ENCODE measurements around the gene SMYD3. TPM values are rescaled to one million over a fixed set of nuclear protein-coding genes. Genes with fewer than 3 reads are reported as not detected.

The SMYD3 gene
- total RNA-seq, 4 donors from 2014 or later: 12.0 to 15.0 (median 13.2) TPM

GRCh38 chr1:246258250-246258649 lies 248.8 kb downstream of the SMYD3 start:
- no peaks in the 10 kb centered on the region for H3K4me1 ChIP-seq
- DNase-seq (ENCODE audit: extremely low spot score): no peak
- no peaks in the 10 kb centered on the region for H3K27me3 ChIP-seq
- H3K27ac ChIP-seq (replicated peaks in 1 of 4): no peak overlapping the region
- whole genome bisulfite sequencing: 93% methylated on average over 3 of the region's 4 CpGs
- no peak overlapping the region for H3K4me3 ChIP-seq
- intact Hi-C loops (cut with DNase I): no loop called here
- TF ChIP-seq POLR2AphosphoS5 (IDR thresholded peaks at IDR 0.05): no peak
- no peak for TF ChIP-seq CTCF (IDR thresholded peaks at IDR 0.05)
- TF ChIP-seq POLR2A (IDR thresholded peaks at IDR 0.05; ENCODE audit: low read depth): no peak
- TF ChIP-seq EP300 (IDR thresholded peaks at IDR 0.05): no peak
- no peaks in the 10 kb centered on the region for H3K36me3 ChIP-seq
- H3K9me3 ChIP-seq: no peaks in the 10 kb centered on the region

DNA sequence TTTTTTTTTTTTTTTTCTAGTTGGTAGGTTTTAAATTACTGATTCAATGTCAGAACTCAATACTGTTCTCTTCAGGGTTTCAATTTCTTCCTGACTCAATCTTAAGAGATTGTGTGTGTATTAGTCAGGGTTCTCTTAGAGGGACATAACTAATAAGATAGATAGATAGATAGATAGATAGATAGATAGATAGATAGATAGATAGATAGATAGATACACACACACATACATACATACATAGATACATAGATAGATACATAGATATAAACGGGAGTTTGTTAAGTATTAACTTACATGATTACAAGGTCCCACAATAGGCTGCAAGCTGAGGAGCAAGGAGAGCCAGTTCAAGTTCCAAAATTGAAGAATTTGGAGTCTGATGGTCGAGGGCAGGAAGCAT lies 251.3 kb downstream of the SMYD3 start:
- intact Hi-C loops (cut with DNase I): no loop called here

DNA sequence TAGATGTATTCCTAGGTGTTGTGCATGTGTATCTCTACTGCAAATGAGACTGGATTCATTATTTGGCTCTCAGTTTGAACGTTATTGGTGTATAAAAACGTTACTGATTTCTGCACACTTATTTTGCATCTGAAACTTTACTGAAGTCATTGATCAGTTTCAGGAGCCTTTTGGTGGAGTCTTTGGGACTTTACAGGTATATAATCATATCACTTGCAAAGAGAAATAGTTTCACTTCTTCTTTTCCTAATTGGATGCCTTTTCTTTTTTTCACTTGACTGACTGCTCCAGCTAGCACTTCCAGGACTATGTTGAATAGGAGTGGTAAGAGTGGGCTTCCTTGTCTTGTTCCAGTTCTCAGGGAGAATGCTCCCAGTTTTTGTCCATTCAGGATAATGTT lies 252.2 kb downstream of the SMYD3 start:
- Histone ChIP-seq H3K36me3 (no peaks in the 10 kb centered on the region), H3K27me3 (no peaks in the 10 kb centered on the region), H3K27ac (replicated peaks in 1 of 4) (no peak overlapping the region), H3K4me1 (no peaks in the 10 kb centered on the region), H3K4me3 (no peak overlapping the region), H3K9me3 (no peaks in the 10 kb centered on the region)
- intact Hi-C loops (cut with DNase I): no loop called here
- TF ChIP-seq CTCF (IDR thresholded peaks at IDR 0.05) (no peak), EP300 (IDR thresholded peaks at IDR 0.05) (no peak), POLR2A (IDR thresholded peaks at IDR 0.05; ENCODE audit: low read depth) (no peak), POLR2AphosphoS5 (IDR thresholded peaks at IDR 0.05) (no peak)
- 88% methylated on average over 2 of the region's 2 CpGs for WGBS
- no peak for DNase-seq (ENCODE audit: extremely low spot score)

More for the DNA sequence above, 251.3 kb downstream of the SMYD3 start:
- WGBS: 94% methylated on average over 2 of the region's 2 CpGs
- no peaks in the 10 kb centered on the region for H3K4me1 ChIP-seq
- DNase-seq (ENCODE audit: extremely low spot score): no peak
- no peaks in the 10 kb centered on the region for H3K27me3 ChIP-seq
- H3K4me3 ChIP-seq: no peak overlapping the region
- TF ChIP-seq POLR2AphosphoS5 (IDR thresholded peaks at IDR 0.05) (no peak), CTCF (IDR thresholded peaks at IDR 0.05) (no peak), POLR2A (IDR thresholded peaks at IDR 0.05; ENCODE audit: low read depth) (no peak)
- no peaks in the 10 kb centered on the region for H3K36me3 ChIP-seq
- no peaks in the 10 kb centered on the region for H3K9me3 ChIP-seq
- no peak overlapping the region for H3K27ac ChIP-seq (replicated peaks in 1 of 4)

- no peak for DNase-seq (ENCODE audit: extremely low spot score)
- intact Hi-C loops (cut with DNase I): no loop called here
Observed at GRCh38 chr1:246246430-246246829, 260.6 kb downstream of the SMYD3 start.

More at GRCh38 chr1:246246430-246246829, 260.6 kb downstream of the SMYD3 start:
- Histone ChIP-seq H3K27me3 (no peaks in the 10 kb centered on the region), H3K27ac (replicated peaks in 1 of 4) (no peak overlapping the region), H3K9me3 (no peaks in the 10 kb centered on the region), H3K4me1 (no peaks in the 10 kb centered on the region), H3K4me3 (no peak overlapping the region), H3K36me3 (no peaks in the 10 kb centered on the region)
- 97% methylated on average over 1 of the region's 1 CpG for WGBS
- TF ChIP-seq POLR2AphosphoS5 (IDR thresholded peaks at IDR 0.05) (no peak), EP300 (IDR thresholded peaks at IDR 0.05) (no peak), CTCF (IDR thresholded peaks at IDR 0.05) (no peak), POLR2A (IDR thresholded peaks at IDR 0.05; ENCODE audit: low read depth) (no peak)
